WI38 (cell line): ENCODE measurements around the gene CTNNA2.

Experiments
- H3K4me3 ChIP-seq: 2 replicates; pipeline ENCODE4 v1.5.1; 2011; ENCODE audit warnings: low read depth, mild to moderate bottlenecking, control low read depth, low read length
- TF ChIP-seq, protein P1 (sequence below): IDR thresholded peaks from 2 replicates; pipeline ENCODE4 v1.5.1; 2012; ENCODE audit warnings: low read depth, mild to moderate bottlenecking, control low read depth, low read length

The CTNNA2 gene

DNA sequence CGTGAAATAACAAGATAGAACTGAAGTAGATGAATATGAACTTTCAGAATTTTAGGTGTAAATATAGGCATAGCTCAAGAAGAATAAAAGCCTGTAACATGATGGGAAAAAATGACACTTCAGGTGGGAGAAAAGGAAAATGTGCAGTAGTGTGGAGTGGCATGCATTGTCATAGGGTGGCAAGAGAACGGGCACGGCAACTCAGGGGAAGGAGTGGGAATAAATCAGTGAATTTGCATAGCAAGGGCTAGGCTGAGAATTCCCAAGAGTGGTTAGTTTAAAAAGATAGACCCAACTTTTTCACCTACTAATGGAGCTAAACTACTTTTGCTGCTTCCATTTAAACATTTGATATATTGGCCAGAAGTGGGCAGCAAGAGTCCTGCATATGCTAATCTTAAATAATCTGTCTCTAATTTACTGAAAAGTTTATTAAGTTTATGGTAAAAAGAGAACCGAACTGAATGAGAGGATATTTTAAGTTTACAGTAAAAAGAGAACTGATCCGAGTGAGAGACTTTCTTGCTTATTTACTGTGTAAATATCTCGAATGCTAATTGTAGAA, 228.1 kb downstream of the CTNNA2 start:
- TF ChIP-seq, protein P1, sequence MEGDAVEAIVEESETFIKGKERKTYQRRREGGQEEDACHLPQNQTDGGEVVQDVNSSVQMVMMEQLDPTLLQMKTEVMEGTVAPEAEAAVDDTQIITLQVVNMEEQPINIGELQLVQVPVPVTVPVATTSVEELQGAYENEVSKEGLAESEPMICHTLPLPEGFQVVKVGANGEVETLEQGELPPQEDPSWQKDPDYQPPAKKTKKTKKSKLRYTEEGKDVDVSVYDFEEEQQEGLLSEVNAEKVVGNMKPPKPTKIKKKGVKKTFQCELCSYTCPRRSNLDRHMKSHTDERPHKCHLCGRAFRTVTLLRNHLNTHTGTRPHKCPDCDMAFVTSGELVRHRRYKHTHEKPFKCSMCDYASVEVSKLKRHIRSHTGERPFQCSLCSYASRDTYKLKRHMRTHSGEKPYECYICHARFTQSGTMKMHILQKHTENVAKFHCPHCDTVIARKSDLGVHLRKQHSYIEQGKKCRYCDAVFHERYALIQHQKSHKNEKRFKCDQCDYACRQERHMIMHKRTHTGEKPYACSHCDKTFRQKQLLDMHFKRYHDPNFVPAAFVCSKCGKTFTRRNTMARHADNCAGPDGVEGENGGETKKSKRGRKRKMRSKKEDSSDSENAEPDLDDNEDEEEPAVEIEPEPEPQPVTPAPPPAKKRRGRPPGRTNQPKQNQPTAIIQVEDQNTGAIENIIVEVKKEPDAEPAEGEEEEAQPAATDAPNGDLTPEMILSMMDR = no peak

DNA sequence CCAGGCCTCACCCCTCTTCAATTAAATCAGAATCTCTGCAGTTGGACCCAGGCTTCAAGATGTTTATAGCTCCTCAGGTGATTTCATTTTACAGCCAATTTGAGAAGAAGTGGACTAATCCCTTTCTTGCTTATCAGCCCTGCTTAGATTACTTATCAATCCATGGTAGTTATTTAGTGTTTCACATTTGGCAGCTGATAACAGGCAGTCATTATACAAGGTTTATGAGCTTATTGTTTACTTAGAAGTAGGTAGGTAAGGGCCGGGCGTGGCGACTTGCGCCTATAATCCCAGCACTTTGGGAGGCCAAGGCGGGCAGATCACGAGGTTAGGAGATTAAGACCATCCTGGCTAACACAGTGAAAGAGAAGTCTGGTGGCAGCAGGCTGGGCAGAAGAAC, 237.5 kb downstream of the CTNNA2 start:
- H3K4me3 ChIP-seq = no peak overlapping the region
- TF ChIP-seq, protein P1 = no peak

More for the DNA sequence above, 228.1 kb downstream of the CTNNA2 start:
- H3K4me3 ChIP-seq = no peak overlapping the region

DNA sequence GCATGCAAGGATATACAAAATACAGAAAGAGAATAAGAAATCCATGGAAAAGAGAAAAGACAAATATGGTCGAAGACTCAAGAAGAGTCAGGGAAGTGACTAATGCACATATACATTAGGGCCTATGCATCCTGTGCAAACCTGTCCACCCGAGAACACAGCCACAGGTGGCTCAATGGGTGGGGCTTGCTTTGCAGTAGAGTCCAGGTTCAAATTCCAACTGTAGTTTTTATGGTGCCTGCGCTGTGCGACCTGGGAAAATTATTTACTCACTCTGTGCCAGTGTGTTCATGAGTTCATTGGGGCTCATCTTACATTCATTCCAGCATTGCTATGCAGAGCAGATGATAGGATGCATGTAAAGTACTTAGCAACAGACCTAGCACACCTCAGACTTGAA, 244.7 kb downstream of the CTNNA2 start:
- TF ChIP-seq, protein P1 = no peak
- H3K4me3 ChIP-seq = no peak overlapping the region

DNA sequence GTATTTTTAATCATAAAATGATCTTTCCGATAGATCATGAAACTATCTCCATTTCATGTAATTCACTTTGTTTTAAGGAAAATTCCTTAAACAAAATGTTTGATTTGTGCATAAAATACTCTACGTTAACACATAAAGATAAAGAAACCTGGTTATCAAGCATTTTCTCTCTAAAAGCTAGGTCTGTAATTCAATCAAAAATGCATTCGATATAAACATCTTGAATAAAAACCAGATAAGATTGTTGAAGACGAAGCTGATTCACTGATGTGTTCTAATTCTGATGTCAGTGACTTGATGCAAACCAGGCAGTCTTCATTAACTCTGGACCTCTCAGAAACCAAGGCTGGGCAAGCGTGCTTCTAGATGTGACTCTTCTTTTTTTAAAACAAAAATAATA, 245.2 kb downstream of the CTNNA2 start:
- no peak overlapping the region for H3K4me3 ChIP-seq
- TF ChIP-seq, protein P1 = no peak

DNA sequence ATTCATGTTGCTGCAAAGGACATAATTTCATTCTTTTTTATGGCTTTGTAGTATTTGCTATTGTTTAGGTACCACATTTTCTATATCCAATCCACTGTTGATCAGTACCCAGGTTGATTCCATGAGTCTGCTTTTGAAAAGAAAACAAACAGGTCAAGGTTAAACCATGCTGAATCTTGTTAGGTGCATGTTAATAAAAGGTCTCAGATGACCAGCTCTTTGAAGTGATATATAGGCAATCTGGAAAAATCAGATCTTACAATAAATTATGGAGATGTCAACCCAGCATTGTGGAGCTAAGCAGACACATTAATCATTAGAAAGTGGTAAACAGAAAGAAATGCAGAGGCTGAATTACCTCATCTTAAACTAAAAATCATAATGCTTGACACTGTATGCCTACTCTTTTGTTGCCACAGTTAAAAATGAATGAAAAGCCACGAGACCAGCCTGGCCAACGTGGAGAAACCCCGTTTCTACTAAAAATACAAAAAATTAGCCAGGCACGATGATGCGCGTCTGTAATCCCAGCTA, 246.0 kb downstream of the CTNNA2 start:
- H3K4me3 ChIP-seq = no peak overlapping the region
- TF ChIP-seq, protein P1 = no peak

DNA sequence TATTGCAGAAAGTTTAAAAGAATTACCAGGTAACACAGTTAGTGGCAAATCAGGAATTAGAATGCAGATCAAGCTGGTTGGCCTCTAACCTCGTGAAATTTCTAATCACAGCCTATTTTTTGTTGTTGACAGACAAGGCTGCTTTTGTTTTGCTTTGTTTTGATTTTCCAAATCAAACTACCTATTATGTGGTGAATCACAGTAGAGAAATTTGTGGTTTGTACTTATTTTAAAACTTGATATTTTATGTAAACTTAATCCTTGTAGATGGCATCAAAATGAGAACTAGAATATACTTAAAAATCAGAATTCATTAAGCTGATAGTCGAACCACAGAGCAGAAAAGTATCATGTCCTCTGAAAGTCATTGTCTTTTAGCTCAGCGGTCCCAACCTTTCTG, 258.1 kb downstream of the CTNNA2 start:
- H3K4me3 ChIP-seq = no peak overlapping the region
- TF ChIP-seq, protein P1 = no peak

DNA sequence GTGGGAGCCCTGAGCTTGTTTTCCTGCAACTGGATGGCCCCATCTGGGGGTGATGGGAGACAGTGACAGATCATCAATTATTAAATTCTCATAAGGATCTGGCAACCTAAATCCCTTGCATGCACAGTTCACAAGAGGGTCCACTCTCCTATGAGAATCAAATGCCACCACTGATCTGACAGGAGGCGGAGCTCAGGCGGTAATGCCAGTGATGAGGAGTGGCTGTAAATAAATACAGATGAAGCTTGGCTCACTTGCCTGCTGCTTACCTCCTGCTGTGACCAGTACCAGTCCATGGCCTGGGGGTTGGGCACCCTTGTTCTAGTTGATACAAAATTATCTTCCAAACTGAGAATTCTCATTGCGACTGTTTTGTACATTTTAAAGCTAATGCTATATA, 258.6 kb downstream of the CTNNA2 start:
- no peak overlapping the region for H3K4me3 ChIP-seq
- TF ChIP-seq, protein P1 = no peak
